ENCODE results near the gene CNKSR1. TPM values are rescaled to one million over a fixed set of nuclear protein-coding genes. Genes with fewer than 3 reads are reported as not detected.

CNKSR1 gene
- total RNA-seq, 6 experiments from 2014 or later, result 0.19 to 0.57 (median 0.33) TPM

- H3K27me3 Mint-ChIP-seq (ENCODE audit: insufficient read depth), result peaks cover 51% of the 10 kb centered on the region
- H3K4me3 Mint-ChIP-seq, result no peak overlapping the region
- no peaks in the 10 kb centered on the region for H3K36me3 Mint-ChIP-seq (ENCODE audit: low read depth)
- no peaks in the 10 kb centered on the region for H3K9me3 Mint-ChIP-seq
- DNase-seq, result no peak
- H3K4me1 Mint-ChIP-seq (ENCODE audit: low read depth), result no peaks in the 10 kb centered on the region
- TF ChIP-seq CTCF (IDR thresholded peaks at IDR 0.05), result no peak
- H3K27ac Mint-ChIP-seq, result no peak overlapping the region
These were observed 28.4 kb upstream of the CNKSR1 start for GRCh38 chr1:26148887-26149286.

- H3K4me3 Mint-ChIP-seq, result no peak overlapping the region
- DNase-seq, result no peak
- peaks cover 5% of the 10 kb centered on the region; the same call in 1 of the 2 replicates for H3K4me1 Mint-ChIP-seq (ENCODE audit: low read depth)
- TF ChIP-seq CTCF (IDR thresholded peaks at IDR 0.05), result no peak
- H3K27me3 Mint-ChIP-seq (ENCODE audit: insufficient read depth), result peaks cover 54% of the 10 kb centered on the region
- no peak overlapping the region for H3K27ac Mint-ChIP-seq
- H3K9me3 Mint-ChIP-seq, result no peaks in the 10 kb centered on the region
- H3K36me3 Mint-ChIP-seq (ENCODE audit: low read depth), result no peaks in the 10 kb centered on the region
These were observed 23.2 kb upstream of the CNKSR1 start for GRCh38 chr1:26153966-26154532.

- Mint-ChIP-seq H3K4me3 (no peak overlapping the region), H3K36me3 (ENCODE audit: low read depth) (no peaks in the 10 kb centered on the region), H3K4me1 (ENCODE audit: low read depth) (peaks cover 5% of the 10 kb centered on the region; the same call in 1 of the 2 replicates), H3K27me3 (ENCODE audit: insufficient read depth) (peaks cover 52% of the 10 kb centered on the region), H3K9me3 (no peaks in the 10 kb centered on the region), H3K27ac (no peak overlapping the region)
- no peak for TF ChIP-seq CTCF (IDR thresholded peaks at IDR 0.05)
- no peak for DNase-seq
These were observed 22.5 kb upstream of the CNKSR1 start for GRCh38 chr1:26154750-26155149.

GRCh38 chr1:26155370-26156284, 21.7 kb upstream of the CNKSR1 start:
- TF ChIP-seq CTCF (IDR thresholded peaks at IDR 0.05), result no peak
- Mint-ChIP-seq H3K27ac (no peak overlapping the region), H3K4me3 (no peak overlapping the region), H3K9me3 (no peaks in the 10 kb centered on the region), H3K36me3 (ENCODE audit: low read depth) (no peaks in the 10 kb centered on the region), H3K4me1 (ENCODE audit: low read depth) (peaks cover 5% of the 10 kb centered on the region; the same call in 1 of the 2 replicates), H3K27me3 (ENCODE audit: insufficient read depth) (peaks cover 47% of the 10 kb centered on the region)
- DNase-seq, result no peak

DNA sequence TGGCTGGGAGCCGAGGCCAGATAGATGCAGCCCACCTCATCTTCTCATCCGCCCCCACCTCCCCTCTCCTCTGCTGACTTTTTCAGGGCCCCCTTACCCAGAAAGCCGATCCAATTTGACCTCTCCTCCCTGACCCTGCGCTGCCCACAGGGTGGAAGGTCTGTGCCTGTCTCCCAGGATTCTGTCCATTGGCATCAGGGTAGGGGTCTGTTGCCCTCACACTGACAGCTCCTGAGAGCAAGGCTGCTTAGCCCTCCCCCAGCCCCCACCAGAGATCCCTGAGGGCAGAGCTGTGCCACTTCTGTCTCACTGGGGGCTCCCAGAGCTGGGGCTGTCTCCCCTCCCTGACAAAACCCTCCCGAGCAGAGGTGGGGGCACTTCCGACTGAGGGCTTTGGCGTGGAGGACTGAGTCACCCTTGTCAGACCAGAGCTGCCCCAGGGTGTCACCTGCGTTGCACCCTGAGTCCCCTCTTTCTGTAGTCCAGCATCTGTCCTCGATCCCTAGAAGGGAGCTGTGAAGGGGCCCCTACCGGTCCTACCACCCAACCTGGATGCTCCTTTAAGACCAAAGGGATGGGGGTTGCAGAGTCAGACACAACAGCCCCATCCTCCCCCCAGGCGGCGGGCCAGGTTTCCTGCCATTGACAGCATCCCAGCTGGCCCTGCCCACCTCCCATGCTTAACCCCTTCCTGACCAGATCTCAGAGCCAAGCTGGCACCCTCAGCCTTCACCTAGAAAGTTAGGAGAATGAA, 20.8 kb upstream of the CNKSR1 start:
- Mint-ChIP-seq H3K4me1 (ENCODE audit: low read depth) (peaks cover 5% of the 10 kb centered on the region; the same call in 1 of the 2 replicates), H3K27me3 (ENCODE audit: insufficient read depth) (peaks cover 40% of the 10 kb centered on the region), H3K36me3 (ENCODE audit: low read depth) (no peaks in the 10 kb centered on the region), H3K4me3 (no peak overlapping the region), H3K27ac (no peak overlapping the region), H3K9me3 (no peaks in the 10 kb centered on the region)
- TF ChIP-seq CTCF (IDR thresholded peaks at IDR 0.05), result no peak
- DNase-seq, result no peak
